Activated CD8-positive, alpha-beta memory T cell treated with anti-CD3 and anti-CD28 coated beads for 36 hours (primary cell): ENCODE results near the gene HCK. TPM values are rescaled to one million over a fixed set of nuclear protein-coding genes. Genes with fewer than 3 reads are reported as not detected.
"Not testable (repeated sequence)": the region's sequence is repeated elsewhere in the genome, so short reads cannot be mapped to it uniquely, and the experiment has no call there.

Source experiments
- CTCF ChIA-PET: fragments of 350-600 bp; sonication (Branson Sonifier 250); formaldehyde crosslinking; loops from one replicate; lab custom pipeline; 2021; ENCODE audit warnings: antibody characterized with exemption; lab: Charles Lee
- POLR2A ChIA-PET: fragments of 350-600 bp; sonication (Branson Sonifier 250); formaldehyde crosslinking; loops from one replicate; lab custom pipeline; 2021; ENCODE audit warnings: antibody characterized with exemption; lab: Charles Lee
- total RNA-seq, 2 experiments: library from RNA; stranded (reverse); gene quantifications; one replicate each; pipeline ENCODE4 v1.2.3, GENCODE V29; 2021

The HCK gene
- total RNA-seq, 2 experiments from 2014 or later = not detected

- CTCF ChIA-PET = no interaction called here
- POLR2A ChIA-PET = no interaction called here
Observed at GRCh38 chr20:32024683-32025295, 27.3 kb upstream of the HCK start.

- ChIA-PET CTCF (no interaction called here), POLR2A (no interaction called here)
Observed at GRCh38 chr20:32027643-32028042, 24.4 kb upstream of the HCK start.

GRCh38 chr20:32028647-32029372 is 23.2 kb upstream of the HCK start:
- ChIA-PET POLR2A (no interaction called here), CTCF (interaction anchor here (0.7 to 1.8 kb wide), 4 partner anchors 9 to 178 kb away, joined by 3 to 4 read pairs (median 4); no protein-coding TSS in a partner anchor)

GRCh38 chr20:32029561-32029960 is 22.5 kb upstream of the HCK start:
- ChIA-PET CTCF (interaction anchor here (0.6 to 3.1 kb wide), 6 partner anchors 8 to 171 kb away, joined by 3 to 17 read pairs (median 4); no protein-coding TSS in a partner anchor), POLR2A (no interaction called here)

GRCh38 chr20:32031007-32031958 is 20.8 kb upstream of the HCK start:
- CTCF ChIA-PET = interaction anchor here (0.5 to 3.1 kb wide), 31 partner anchors 9 to 664 kb away, joined by 3 to 17 read pairs (median 3); partner anchors contain the start of gene FOXS1
- POLR2A ChIA-PET = no interaction called here

- POLR2A ChIA-PET = no interaction called here
- CTCF ChIA-PET = no interaction called here
Observed at GRCh38 chr20:32033316-32033715, 18.7 kb upstream of the HCK start.

- POLR2A ChIA-PET, CTCF ChIA-PET: not testable (repeated sequence)
Observed at GRCh38 chr20:32033721-32034120, 18.3 kb upstream of the HCK start.

- CTCF ChIA-PET = interaction anchor here (0.8 to 1.4 kb wide), 2 partner anchors 46 to 54 kb away, joined by 3 read pairs; no protein-coding TSS in a partner anchor
Observed at GRCh38 chr20:32034581-32035425, 17.2 kb upstream of the HCK start.

GRCh38 chr20:32035426-32035779 is 16.6 kb upstream of the HCK start:
- CTCF ChIA-PET = interaction anchor here (0.8 to 1.4 kb wide), 2 partner anchors 46 to 53 kb away, joined by 3 read pairs; no protein-coding TSS in a partner anchor
- POLR2A ChIA-PET = no interaction called here

More at GRCh38 chr20:32034581-32035425, 17.2 kb upstream of the HCK start:
- POLR2A ChIA-PET = no interaction called here

- CTCF ChIA-PET = no interaction called here
- POLR2A ChIA-PET = no interaction called here
Observed at GRCh38 chr20:32036252-32036651, 15.8 kb upstream of the HCK start.

GRCh38 chr20:32036716-32037485 is 15.1 kb upstream of the HCK start:
- ChIA-PET POLR2A (no interaction called here), CTCF (no interaction called here)

GRCh38 chr20:32037929-32038328 is 14.1 kb upstream of the HCK start:
- ChIA-PET POLR2A (interaction anchor here (0.6 kb wide), 1 partner anchor 488 kb away, joined by 4 read pairs; no protein-coding TSS in a partner anchor), CTCF (interaction anchor here (1.1 kb wide), 1 partner anchor 9 kb away, joined by 4 read pairs; no protein-coding TSS in a partner anchor)

- POLR2A ChIA-PET = no interaction called here
Observed at GRCh38 chr20:32040142-32040953, 11.7 kb upstream of the HCK start.

GRCh38 chr20:32045999-32046398 is 6.0 kb upstream of the HCK start:
- CTCF ChIA-PET = no interaction called here
- POLR2A ChIA-PET = no interaction called here

More at GRCh38 chr20:32040142-32040953, 11.7 kb upstream of the HCK start:
- CTCF ChIA-PET = interaction anchor here (1.9 to 2.7 kb wide), 2 partner anchors 8 to 11 kb away, joined by 4 to 8 read pairs; no protein-coding TSS in a partner anchor

GRCh38 chr20:32050324-32050841 is 1.7 kb upstream of the HCK start:
- ChIA-PET POLR2A (no interaction called here), CTCF (interaction anchor here (0.9 kb wide), 1 partner anchor 9 kb away, joined by 3 read pairs; no protein-coding TSS in a partner anchor)

- CTCF ChIA-PET = interaction anchor here (0.9 kb wide), 1 partner anchor 10 kb away, joined by 3 read pairs; no protein-coding TSS in a partner anchor
- POLR2A ChIA-PET = no interaction called here
Observed at GRCh38 chr20:32050851-32051556, 1.0 kb upstream of the HCK start.
